Left lung (tissue), 10 donors: ENCODE measurements around the gene ARL4A. TPM values are rescaled to one million over a fixed set of nuclear protein-coding genes. Genes with fewer than 3 reads are reported as not detected.
"Not testable (repeated sequence)": the region's sequence is repeated elsewhere in the genome, so short reads cannot be mapped to it uniquely, and the experiment has no call there.

Source experiments
- ATAC-seq: fragments of 200-7000 bp; cut with Tn5 transposase; one replicate; pipeline ENCODE4 v1.9.1; 2020; ENCODE audit warnings: moderate library complexity
- DNase-seq, 4 donors: peaks; one replicate each; pipeline ENCODE4 v3.0.0-alpha.2; 2013 to 2020
- H3K27ac ChIP-seq, 2 donors: fragments of 200-600 bp; sonication (generic) in 1 of 2; one replicate each; pipeline versions ENCODE4 v1.5.0 to v1.8.0; 2020 to 2021
- H3K27me3 ChIP-seq, 2 donors: fragments of 200-600 bp; sonication (generic) in 1 of 2; one replicate each; pipeline versions ENCODE4 v1.5.0 to v1.8.0; 2020 to 2021
- H3K36me3 ChIP-seq, 2 donors: fragments of 200-600 bp; sonication (generic) in 1 of 2; one replicate each; pipeline versions ENCODE4 v1.5.0 to v1.8.0; 2020 to 2021
- H3K4me1 ChIP-seq, 2 donors: fragments of 200-600 bp; one replicate each; pipeline ENCODE4 v1.8.0; 2021
- H3K4me3 ChIP-seq, 2 donors: fragments of 200-600 bp; sonication (generic) in 1 of 2; one replicate each; pipeline versions ENCODE4 v1.5.0 to v1.8.0; 2020 to 2021; ENCODE audit warnings: mild to moderate bottlenecking in 1 of 2
- H3K9me3 ChIP-seq, 2 donors: fragments of 200-600 bp; sonication (generic) in 1 of 2; one replicate each; pipeline versions ENCODE4 v1.5.0 to v1.8.0; 2020 to 2021
- CTCF ChIP-seq, 2 donors: fragments of 200-600 bp; sonication (generic) in 1 of 2; IDR thresholded peaks; one replicate each; pipeline versions ENCODE4 v1.5.0 to v1.8.0; 2021; ENCODE audit warnings: antibody characterized with exemption in 2 of 2
- intact Hi-C, 2 donors: fragments of 100-400 bp; cut with DNase I; formaldehyde crosslinking; loops; one replicate each; pipeline versions ENCODE4 v1.11.2 to v1.14.2; 2022
- polyA plus RNA-seq, 6 donors: library from polyadenylated mRNA; unstranded; fragments of 120-200 nt; gene quantifications; one replicate each; pipeline ENCODE4 v1.2.1, GENCODE V29; 2013; ENCODE audit not compliant: insufficient read length in 6 of 6
- total RNA-seq, 2 donors: library from RNA; stranded (reverse); fragmentation: NEBNext Ultra II Directional; extraction: Animal tissue kit (Norgen Biotek cat#: 25700); gene quantifications; one replicate each; pipeline ENCODE4 v1.2.1, GENCODE V29; 2021
- donor health status: DM: no; HTN: yes; CAD: no.
- donor health status: DM: no; HTN: no; CAD: no.

The ARL4A gene
- total and polyA plus RNA-seq, 8 donors: 18.4 to 36.8 (median 27.4) TPM

- Histone ChIP-seq H3K9me3 (no peaks in the 10 kb centered on the region), H3K4me3 (no peak overlapping the region), H3K4me1 (peaks cover 7% of the 10 kb centered on the region in 2 donors), H3K36me3 (no peaks in the 10 kb centered on the region), H3K27ac (no peak overlapping the region), H3K27me3 (no peaks in the 10 kb centered on the region)
- ATAC-seq: no peak
- peak in 1 of 2 donors; percentile 12 for TF ChIP-seq CTCF (IDR thresholded peaks at IDR 0.05)
- no peak for DNase-seq
- intact Hi-C loops: no loop called here
Measured at GRCh38 chr7:12683678-12684585, 3.5 kb upstream of the ARL4A start.

- intact Hi-C loops: no loop called here
- no peak for TF ChIP-seq CTCF (IDR thresholded peaks at IDR 0.05)
- no peak overlapping the region for H3K4me3 ChIP-seq
- DNase-seq (peak in 1 of 4 donors; percentile 38), ATAC-seq (no peak)
- H3K9me3 ChIP-seq: no peaks in the 10 kb centered on the region
- no peaks in the 10 kb centered on the region for H3K36me3 ChIP-seq
- no peak overlapping the region for H3K27ac ChIP-seq
- H3K4me1 ChIP-seq: peaks cover 7% of the 10 kb centered on the region in 2 donors
- no peaks in the 10 kb centered on the region for H3K27me3 ChIP-seq
Measured at GRCh38 chr7:12684733-12685132, 2.7 kb upstream of the ARL4A start.

GRCh38 chr7:12685550-12685949 is 1.9 kb upstream of the ARL4A start:
- peak in 2 of 4 donors; percentile 33 to 45 for DNase-seq
- peak overlapping the region in 1 of 2 donors; percentile 96 for H3K27ac ChIP-seq

GRCh38 chr7:12686234-12686890 is 1.1 kb upstream of the ARL4A start:
- DNase-seq: peak; percentile 81 to 97 (median 94)
- Histone ChIP-seq H3K4me3 (peak overlapping the region; percentile 89 to 94), H3K4me1 (peaks cover 7 to 11% of the 10 kb centered on the region in 2 donors), H3K27me3 (no peaks in the 10 kb centered on the region), H3K36me3 (no peaks in the 10 kb centered on the region), H3K27ac (peak overlapping the region; percentile 89 to 96), H3K9me3 (no peaks in the 10 kb centered on the region)
- ATAC-seq: peak; percentile 90
- TF ChIP-seq CTCF (IDR thresholded peaks at IDR 0.05): peak; percentile 97 to 98
- intact Hi-C loops: no loop called here

More at GRCh38 chr7:12685550-12685949, 1.9 kb upstream of the ARL4A start:
- Histone ChIP-seq H3K4me1 (peaks cover 7 to 11% of the 10 kb centered on the region in 2 donors), H3K36me3 (no peaks in the 10 kb centered on the region), H3K27me3 (no peaks in the 10 kb centered on the region), H3K9me3 (no peaks in the 10 kb centered on the region), H3K4me3 (no peak overlapping the region)
- no peak for ATAC-seq
- TF ChIP-seq CTCF (IDR thresholded peaks at IDR 0.05): peak in 1 of 2 donors; percentile 24
- intact Hi-C loops: no loop called here

GRCh38 chr7:12687718-12688171 is 312 bp downstream of the ARL4A start:
- Histone ChIP-seq H3K27ac (peak overlapping the region; percentile 74 to 96), H3K36me3 (no peaks in the 10 kb centered on the region), H3K9me3 (no peaks in the 10 kb centered on the region), H3K27me3 (no peaks in the 10 kb centered on the region), H3K4me1 (peaks cover 7 to 11% of the 10 kb centered on the region in 2 donors), H3K4me3 (peak overlapping the region; percentile 89 to 94)
- ATAC-seq (peak; percentile 2), DNase-seq (no peak)
- intact Hi-C loops: no loop called here
- no peak for TF ChIP-seq CTCF (IDR thresholded peaks at IDR 0.05)

GRCh38 chr7:12688485-12689170 is 1.2 kb downstream of the ARL4A start:
- H3K4me1 ChIP-seq: peaks cover 7 to 11% of the 10 kb centered on the region in 2 donors
- intact Hi-C loops, H3K27me3 ChIP-seq, DNase-seq, H3K27ac ChIP-seq, ATAC-seq, H3K9me3 ChIP-seq, H3K36me3 ChIP-seq: not testable (repeated sequence)
- peak overlapping the region in 1 of 2 donors; percentile 89 for H3K4me3 ChIP-seq
